HTR-8/SVneo (cell line): ENCODE results near the gene SLC36A2.
"Not testable (repeated sequence)": the region's sequence is repeated elsewhere in the genome, so short reads cannot be mapped to it uniquely, and the experiment has no call there.

Experiments
- DNase-seq: peaks from one replicate; pipeline ENCODE4 v3.0.0; 2011; ENCODE audit warnings: low spot score, mixed read lengths; ENCODE audit not compliant: insufficient read length
- FAIRE-seq: peaks from 2 replicates; lab custom pipeline; 2011; peaks lifted over from hg19 to GRCh38; lab: Jason Lieb, UNC

Gene SLC36A2

DNA sequence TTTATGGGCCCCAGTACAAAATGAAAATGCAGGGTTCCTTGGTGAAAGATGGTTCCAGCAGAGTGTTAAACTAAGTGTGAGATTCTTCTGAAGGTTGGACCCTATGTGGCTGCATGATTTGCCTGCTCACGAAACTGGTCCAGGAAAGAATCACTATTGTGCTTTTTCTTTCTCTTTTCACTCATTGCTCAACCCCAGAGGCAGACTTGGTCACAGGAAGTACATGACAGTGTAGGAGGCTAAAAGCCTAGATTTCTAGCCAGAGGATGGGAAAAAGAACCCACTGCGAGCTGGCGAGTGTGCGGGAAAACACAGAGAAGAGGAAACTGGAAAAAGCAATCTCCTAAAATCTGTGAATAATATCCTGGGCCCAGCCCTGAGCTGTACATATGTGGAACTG is 18.6 kb downstream of the SLC36A2 start:
- DNase-seq: no peak
- FAIRE-seq: no peak

DNA sequence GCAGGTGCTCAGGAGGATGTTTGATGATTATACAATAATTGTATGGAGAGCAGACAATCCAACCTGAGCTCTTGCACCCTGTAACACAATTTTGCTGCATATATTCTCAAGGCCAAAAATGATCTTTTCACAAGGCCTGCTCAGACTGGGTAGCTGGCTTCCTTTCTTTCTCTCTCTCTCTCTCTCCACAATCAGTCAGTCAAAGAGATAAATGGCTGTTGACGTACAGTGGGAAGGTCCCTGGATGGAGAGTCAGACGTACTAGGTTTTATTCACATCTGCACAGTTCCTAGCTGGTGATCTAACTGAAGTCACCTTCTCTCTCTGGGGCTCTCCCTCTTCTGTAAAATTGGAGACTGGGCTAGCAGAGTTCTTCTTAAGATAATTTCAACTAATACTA is 19.8 kb downstream of the SLC36A2 start:
- no peak for FAIRE-seq
- no peak for DNase-seq

DNA sequence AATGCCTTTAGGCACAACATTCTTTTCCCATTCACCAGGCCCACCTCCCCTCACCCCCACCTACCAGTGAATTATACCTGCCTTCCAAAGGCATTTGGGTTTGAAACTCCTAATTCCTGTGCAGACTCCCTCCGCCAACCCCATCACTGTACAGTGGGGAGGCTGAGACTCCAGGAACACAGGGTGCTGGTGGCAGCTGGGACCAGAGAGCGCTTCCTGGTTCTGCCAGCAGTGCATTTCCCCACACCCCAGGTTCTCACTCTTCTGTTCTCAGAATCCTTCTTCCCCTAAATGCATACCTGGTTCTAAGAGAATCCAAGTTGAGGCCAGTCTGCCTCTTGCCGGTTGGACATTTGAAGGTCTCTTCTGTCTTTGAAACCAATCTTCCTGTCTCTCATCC is 21.1 kb downstream of the SLC36A2 start:
- DNase-seq (no peak), FAIRE-seq (no peak)

DNA sequence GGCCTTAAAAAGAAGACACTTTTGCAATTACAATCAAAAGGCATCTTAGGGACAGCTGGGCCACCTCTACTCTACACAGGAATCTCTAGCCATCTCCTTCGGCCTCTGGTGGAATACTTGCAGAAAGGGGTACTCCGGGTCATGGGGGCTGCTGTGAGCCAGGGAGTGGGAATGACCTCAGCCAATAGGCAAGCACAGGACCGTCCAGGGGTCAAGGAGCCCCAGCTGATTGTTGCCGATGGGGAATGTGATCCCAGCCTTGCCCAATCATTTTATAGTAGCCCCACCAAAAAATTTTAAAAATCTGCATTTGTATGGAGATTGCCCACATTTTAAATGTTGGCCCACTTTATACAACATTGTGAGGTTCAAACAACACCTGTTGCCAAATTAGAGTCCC is 26.9 kb downstream of the SLC36A2 start:
- FAIRE-seq: no peak
- no peak for DNase-seq

DNA sequence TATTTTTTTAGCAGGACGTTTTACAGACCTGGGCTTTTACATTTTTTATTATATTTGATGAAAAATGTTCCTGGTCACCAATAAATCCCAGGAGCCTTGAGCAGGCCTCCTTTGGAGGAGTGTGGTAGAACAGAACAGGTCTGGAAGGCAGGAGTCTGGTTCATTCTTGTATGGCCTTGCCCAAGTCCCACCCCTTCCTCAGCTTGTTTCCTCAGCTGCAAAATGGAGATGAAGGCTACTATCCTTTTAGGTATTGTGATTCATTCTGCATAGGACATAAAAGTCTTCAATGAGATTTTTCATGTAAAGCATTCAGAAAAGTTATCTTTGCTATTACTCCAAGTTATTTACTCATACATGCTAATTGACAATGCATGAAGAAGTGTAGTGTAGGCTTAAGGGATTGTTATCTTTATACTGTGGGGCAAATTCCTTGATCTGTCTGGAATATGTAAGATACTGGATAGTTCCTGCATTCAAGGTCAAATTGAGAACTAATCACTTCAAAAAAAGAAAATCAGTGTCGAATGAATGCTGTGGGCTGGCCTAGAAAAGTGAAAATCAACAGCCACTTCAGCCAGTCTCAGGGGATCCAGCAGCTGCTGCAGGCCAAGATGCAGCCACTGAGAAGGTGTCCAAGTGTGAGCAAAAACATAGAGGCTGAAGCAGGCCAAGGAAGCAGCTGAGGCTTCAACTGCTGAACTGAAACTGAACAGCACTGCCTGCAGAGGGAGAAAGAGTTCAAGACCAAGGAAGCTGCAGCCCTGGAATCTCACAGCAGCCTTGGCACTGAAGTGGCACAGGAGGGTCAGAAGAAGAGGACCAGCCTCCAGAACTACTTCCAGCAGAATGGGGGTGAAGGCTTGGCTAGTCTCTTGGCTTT is 28.3 kb downstream of the SLC36A2 start:
- FAIRE-seq (no peak), DNase-seq (peak; percentile 12)

DNA sequence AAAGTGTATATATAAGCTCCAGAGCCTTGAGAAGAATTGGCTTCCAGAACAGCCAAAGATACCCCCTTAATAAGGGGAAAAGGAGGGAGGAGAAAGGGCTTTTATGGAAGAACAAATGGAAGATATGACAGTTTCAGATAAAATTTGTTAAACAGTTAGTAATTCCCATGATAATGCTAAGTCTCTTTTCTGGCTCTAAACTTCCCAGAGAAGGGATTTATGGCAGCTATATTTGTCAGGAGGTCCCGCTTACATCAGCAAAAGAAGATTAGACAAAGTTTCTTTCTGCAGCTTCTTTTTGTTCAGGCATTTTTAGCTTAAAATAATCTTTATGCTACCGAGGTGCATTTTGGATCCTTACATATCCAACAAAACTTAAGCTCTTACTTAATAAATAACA is 29.5 kb downstream of the SLC36A2 start:
- FAIRE-seq (no peak), DNase-seq (no peak)

DNA sequence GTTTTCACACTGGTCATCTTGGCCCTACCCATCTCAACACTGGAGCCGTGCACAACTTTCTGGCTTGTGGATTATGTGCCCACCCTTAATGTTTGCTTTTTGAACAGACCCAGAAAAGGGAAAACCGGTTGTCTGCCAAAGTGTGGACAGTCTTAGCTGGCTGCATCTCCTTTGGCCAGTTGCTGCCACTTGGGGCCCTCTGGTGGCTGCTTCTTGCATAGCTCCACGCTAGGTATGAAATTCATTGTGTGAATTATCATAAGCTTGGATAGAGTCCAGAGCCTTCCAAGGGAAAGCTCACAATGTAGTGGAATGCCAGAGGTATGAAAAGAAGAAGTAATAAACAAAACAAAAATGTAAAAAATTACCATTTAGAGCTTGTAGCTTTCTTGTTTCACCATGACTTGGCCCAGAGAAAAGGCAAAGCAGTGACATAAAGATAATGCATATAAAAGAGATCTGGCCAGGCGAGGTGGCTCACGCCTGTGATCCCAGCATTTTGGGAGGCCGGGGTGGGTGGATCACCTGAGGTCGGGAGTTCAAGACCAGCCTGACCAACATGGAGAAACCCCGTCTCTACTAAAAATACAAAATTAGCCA is 31.3 kb downstream of the SLC36A2 start:
- DNase-seq (peak; percentile 73), FAIRE-seq (no peak)

DNA sequence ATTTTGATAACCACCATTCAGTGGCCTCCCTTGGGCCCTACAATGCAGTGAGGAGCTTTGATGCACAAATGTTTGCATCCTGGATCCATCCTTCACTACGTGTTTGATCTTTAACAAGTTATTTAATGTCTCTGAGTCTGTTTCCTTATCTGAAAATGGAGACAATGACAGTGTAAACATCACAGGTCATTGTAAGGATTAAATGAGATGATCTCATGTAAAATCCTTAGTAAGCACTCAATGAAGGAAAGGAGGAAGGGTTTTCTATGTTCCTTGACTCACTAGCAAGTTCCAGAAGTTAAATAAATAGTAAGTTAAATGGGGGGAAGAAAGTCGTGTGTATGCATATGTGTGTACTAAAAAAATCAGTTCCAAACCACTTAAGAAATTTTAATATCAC is 34.0 kb downstream of the SLC36A2 start:
- no peak for DNase-seq
- no peak for FAIRE-seq

DNA sequence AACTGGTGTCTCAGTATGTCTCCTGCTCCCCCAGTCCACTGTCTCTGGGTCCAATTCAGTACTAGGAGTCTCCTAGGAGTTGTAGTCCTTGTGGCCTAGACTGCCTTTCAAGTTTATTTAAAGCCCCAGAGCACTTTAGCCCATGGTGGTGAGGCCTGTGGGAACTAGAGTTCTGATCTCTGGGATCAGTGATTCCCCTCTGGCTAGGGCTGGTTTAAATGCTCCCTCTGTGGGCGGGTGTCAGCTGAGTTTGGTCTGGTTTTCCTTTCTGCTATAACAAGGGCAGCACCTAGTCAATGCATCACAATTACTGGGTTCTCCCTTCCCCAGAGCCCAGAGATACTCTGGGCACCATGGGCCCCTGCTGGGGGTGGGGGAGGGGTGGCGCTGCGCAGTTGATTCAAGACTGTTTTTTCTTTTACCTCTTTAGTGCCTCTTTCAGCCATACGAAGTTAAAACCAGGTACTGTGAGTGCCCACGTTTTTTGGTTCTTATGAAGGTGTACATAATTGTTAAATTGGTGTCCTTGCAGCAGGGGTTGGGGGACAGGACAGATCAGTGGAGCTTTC is 34.5 kb downstream of the SLC36A2 start:
- DNase-seq (no peak), FAIRE-seq (no peak)

DNA sequence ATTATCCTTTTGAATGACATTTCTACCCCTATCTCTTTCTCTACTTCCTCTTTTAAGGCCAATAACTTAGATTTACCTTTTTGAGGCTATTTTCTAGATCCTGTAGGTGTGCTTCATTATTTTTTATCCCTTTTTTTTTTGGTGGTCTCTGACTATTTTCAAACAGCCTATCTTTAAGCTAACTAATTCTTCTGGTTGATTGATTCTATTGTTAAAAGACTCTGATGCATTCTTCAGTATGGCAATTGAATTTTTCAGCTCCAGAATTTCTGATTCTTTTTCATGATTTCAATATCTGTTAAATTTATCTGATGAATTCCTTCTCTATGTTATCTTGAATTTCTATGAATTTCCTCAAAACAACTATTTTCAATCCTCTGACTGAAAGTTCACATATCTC is 36.4 kb downstream of the SLC36A2 start:
- DNase-seq: no peak
- no peak for FAIRE-seq

DNA sequence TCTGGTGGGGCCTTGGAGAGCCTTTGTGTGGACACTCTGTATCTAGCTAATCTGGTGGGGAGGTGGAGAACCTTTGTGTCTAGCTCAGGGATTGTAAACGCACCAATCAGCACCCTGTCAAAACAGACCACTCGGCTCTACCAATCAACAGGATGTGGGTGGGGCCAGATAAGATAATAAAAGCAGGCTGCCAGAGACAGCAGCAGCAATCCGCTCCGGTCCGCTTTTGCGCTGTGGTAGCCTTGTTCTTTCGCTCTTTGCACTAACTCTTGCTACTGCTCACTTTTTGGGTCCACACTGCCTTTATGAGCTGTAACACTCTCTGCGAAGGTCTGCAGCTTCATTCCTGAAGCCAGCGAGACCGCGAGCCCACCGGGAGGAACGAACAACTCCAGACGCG is 37.5 kb downstream of the SLC36A2 start:
- not testable (repeated sequence) for FAIRE-seq, DNase-seq

DNA sequence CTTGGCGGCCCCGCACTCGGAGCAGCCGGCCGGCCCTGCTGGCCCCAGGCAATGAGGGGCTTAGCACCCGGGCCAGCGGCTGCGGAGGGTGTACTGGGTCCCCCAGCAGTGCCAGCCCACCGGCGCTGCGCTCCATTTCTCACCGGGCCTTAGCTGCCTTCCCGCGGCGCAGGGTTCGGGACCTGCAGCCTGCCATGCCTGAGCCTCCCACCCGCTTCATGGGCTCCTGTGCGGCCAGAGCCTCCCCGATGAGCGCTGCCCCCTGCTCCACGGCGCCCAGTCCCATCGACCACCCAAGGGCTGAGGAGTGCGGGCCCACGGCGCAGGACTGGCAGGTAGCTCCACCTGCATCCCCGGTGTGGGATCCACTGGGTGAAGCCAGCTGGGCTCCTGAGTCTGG is 38.1 kb downstream of the SLC36A2 start:
- FAIRE-seq, DNase-seq: not testable (repeated sequence)

DNA sequence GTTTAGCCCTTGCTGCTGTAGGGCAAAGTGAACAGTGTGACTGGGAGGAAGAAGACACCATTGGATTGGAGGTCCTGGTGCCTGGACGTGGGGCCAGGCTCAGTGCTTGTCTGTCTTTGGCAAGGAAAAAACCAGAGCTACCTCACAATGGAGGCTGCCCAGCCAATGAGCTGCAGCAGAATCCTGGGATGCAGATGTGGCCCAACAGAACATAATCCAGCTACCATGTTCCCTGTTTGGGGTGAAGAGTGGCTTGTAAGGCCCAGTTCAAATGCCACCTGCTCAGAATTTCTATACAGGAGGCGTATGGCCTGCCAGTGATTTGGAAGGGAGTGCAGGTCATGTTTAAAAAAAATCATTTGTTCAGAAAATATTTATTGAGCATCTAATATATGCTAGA is 43.7 kb downstream of the SLC36A2 start, which contains the start of gene SLC36A3:
SLC36A3 (minus strand) TSS at position 101 of the 400 bp plus-strand sequence. CDS start 412 bp downstream, outside the sequence.
- DNase-seq (no peak), FAIRE-seq (no peak)

DNA sequence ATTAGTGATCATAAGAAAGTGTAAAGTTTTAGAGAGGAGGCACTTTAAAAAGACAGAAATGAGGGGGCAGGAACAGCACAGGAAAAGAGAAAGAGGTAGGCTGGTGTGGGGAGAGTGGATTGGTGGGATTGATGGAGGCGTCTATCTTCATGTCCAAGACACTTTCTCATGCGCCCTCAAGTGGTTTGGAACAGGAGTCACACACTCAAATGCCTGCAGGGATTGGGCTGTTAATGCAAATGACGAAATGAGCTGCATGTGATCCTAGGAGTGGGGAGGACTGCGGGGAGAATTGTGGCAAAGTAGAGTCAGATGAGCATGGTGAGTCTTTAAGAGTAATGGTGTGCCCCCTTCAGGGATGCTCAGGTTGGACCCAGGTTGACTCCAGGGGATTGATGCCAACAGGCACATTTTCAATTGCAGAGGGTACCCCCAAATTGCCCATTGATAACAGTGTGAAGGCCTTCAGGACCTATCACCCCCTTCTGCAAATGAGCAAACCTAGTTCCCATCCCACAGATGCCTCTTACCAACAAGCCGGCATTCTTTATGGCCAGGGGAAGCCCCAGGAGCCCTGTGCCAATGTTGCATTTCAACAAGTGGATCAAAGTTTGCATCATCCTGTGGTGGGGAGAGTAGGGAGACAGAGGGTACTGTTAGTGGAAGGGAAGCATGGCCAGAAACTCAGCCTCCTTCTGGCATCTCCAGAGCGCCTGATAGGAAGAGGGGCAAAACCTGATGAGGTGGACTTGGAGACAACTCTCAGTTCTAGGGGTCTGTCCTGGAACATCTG is 49.1 kb downstream of the SLC36A2 start:
- FAIRE-seq (no peak), DNase-seq (peak; percentile 66)

DNA sequence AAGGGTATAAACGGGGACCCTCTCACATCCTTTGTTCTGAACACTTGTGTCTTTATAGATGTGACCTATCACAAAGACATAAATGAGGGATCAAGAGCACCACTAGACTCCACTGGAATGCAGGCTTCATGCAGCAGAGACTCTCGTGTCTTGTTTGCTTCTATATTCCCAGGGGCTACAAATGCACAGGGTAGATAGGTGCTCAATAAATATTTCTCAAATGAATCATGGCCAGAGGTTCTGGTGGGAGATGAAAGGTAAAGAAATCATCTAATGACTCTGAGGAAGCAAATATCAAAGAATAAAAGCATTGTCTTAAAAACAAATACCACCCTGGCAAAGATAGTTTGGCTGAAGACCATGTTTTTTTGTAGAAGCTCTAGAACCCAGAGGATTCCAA is 50.4 kb downstream of the SLC36A2 start:
- no peak for DNase-seq
- no peak for FAIRE-seq

DNA sequence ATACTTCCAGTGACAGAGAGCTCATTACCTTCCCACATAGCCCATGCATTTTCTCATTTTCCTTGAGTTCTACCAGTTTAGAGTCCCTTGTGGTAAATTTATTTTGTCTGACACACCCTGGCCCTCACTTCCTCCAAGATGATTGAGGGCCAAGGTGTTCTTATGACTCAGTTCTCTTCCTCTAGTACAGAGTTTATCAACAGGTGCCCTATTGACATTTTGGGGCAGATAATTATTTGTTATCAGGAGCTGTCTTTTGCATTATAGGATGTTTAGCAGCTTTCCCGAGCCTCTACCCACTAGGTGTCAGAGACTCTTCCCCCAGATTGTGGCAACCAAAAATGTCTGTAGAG is 50.9 kb downstream of the SLC36A2 start:
- no peak for DNase-seq
- FAIRE-seq: no peak

DNA sequence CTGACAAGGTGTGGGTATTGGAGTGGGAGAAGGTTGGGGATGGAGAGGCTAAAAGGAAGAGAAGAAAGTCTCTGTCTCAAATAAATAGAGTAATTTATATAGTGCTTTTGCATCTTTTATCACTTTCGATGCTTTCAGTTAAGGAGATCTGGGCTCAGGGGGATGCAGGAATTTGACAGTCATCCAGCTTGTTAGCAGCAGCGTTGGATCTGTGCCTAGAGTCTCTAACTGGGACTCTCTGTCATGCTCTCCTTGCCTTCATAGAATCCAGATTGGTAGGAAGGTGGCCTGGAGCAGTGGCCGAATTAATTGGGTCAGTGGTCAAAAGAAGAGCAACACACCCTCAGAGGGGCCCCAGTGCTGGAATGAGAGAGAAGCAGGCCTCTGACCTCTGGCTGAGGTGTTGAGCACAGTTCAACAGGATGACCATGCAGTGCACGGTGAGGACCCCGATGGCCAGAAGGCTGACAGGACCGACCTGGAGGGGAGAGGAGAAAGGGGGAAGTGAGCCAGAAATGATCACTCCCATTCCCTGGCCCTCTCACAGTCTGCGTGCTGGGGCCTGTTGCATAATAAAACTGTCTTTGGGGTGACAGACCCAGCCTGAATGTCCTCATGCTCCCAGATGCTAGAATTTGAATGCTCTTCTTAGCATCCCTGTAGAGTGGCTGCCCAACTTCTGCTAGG is 51.4 kb downstream of the SLC36A2 start:
- FAIRE-seq: no peak

DNA sequence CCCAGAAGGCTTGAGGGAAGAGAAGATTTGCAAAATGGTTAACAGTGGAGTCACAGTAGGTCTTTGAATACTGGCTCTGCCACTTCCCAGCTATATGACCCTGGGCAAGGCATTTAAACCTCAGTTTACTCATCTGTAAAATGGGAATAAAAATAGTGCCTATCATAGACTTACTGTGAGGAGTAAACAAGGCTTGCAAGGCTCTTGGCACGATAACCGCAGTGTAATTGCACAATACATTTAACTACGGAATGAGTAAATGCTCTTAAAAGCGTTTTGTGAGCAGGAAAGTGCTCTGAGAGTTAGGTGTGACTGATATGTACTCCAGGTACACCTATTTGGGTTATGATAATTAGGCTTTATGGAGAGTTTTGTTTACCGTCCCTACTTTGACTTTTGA is 52.2 kb downstream of the SLC36A2 start:
- FAIRE-seq (no peak), DNase-seq (no peak)

More for the DNA sequence above, 51.4 kb downstream of the SLC36A2 start:
- no peak for DNase-seq

DNA sequence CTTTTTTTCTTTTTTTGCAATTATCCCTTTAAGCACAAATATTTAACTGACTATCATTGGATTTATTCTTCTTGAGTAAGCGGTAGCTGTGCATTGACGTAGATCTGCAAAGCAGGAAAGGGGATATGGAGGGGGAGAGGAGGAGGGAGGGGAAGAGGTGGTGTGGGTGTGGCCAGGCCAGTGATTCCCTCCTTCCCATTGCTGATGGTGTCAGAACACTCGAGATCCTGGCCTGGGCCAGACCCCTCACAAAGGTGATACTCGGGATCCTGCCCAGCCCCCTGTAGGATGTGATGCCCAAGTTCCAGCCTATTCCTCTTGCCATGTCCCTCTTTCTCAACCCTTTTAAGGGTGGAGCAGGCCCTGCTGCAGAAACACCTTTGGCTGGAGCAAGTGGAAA is 53.7 kb downstream of the SLC36A2 start:
- FAIRE-seq (no peak), DNase-seq (no peak)

DNA sequence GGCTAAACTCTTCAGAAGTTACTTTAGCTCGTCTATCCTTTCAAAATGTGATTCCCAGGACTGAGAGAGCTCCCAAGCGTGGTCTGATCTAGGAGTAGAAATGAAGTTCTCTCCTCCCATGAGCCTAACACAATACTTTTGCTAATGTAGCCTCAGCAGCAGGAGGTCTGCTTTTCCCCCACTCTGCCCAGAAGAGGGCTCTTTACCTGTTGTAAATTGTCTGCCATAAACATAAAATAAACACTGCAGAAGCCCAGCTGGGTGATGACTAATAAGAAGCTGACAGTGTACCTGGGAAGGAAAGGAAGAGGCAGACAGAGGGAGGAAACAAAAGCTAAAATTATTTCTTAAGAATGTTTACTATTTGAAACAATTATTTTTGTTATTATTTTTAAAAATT is 59.2 kb downstream of the SLC36A2 start:
- DNase-seq (no peak), FAIRE-seq (no peak)
